B cell (primary cell): ENCODE data around the gene CAV1. TPM values are rescaled to one million over a fixed set of nuclear protein-coding genes. Genes with fewer than 3 reads are reported as not detected.

Experiments used
- ATAC-seq: fragments of 200-7000 bp; cut with Tn5 transposase; one replicate; pipeline ENCODE4 v1.10.0; 2021; ENCODE audit warnings: low read depth, mild to moderate bottlenecking, moderate number of reproducible peaks, moderate library complexity
- CTCF ChIA-PET: fragments of 350-600 bp; sonication (Branson Sonifier 250); formaldehyde crosslinking; loops from one replicate; lab custom pipeline; 2021; ENCODE audit warnings: antibody characterized with exemption, inconsistent platforms; lab: Charles Lee
- POLR2A ChIA-PET: fragments of 350-600 bp; sonication (Branson Sonifier 250); formaldehyde crosslinking; loops from one replicate; lab custom pipeline; 2021; ENCODE audit warnings: antibody characterized with exemption; lab: Charles Lee
- DNase-seq: peaks from one replicate; pipeline ENCODE4 v3.0.0; 2013
- H2AFZ ChIP-seq: 2 replicates; pipeline ENCODE4 v1.6.1; 2012; ENCODE audit warnings: mild to moderate bottlenecking, low read depth, low read length; ENCODE audit not compliant: insufficient read depth, poor library complexity, severe bottlenecking
- H3K27ac ChIP-seq, 2 donors: 1 replicate in 1 of 2; 2 replicates in 1 of 2; pipeline ENCODE4 v1.5.1; 2012 to 2013; ENCODE audit warnings: low read length in 2 of 2, mild to moderate bottlenecking in 2 of 2, moderate library complexity in 1 of 2
- H3K27me3 ChIP-seq, 4 experiments: fragments of 200-600 bp in 1 of 4; sonication (generic) in 1 of 4; replicated peaks in 1 of 4; 1 replicate in 2 of 4; 2 replicates in 2 of 4; pipeline versions ENCODE4 v1.6.1 to v1.7.0; 2013 to 2016; ENCODE audit warnings: low read length in 3 of 4, mild to moderate bottlenecking in 2 of 4, mixed read lengths in 1 of 4, moderate library complexity in 1 of 4; ENCODE audit not compliant: insufficient read depth in 4 of 4, control insufficient read depth in 3 of 4; ENCODE audit errors: control extremely low read depth in 1 of 4
- H3K36me3 ChIP-seq, 2 experiments: replicated peaks in 1 of 2; 1 replicate in 1 of 2; 2 replicates in 1 of 2; pipeline versions ENCODE4 v1.6.1 to v1.7.1; 2013; ENCODE audit warnings: low read length in 1 of 2; ENCODE audit not compliant: insufficient read depth in 2 of 2, control insufficient read depth in 1 of 2; ENCODE audit errors: control extremely low read depth in 1 of 2, extremely low read depth in 1 of 2
- H3K4me1 ChIP-seq, 2 donors: fragments of 200-600 bp in 1 of 2; sonication (generic) in 1 of 2; 1 replicate in 1 of 2; 2 replicates in 1 of 2; pipeline versions ENCODE4 v1.5.1 to v1.6.1; 2013 to 2017; ENCODE audit warnings: low read length in 2 of 2; ENCODE audit not compliant: control insufficient read depth in 2 of 2, insufficient read depth in 2 of 2
- H3K4me2 ChIP-seq: replicated peaks from 2 replicates; pipeline ENCODE3; 2012; ENCODE audit warnings: mild to moderate bottlenecking, low read depth, low read length; ENCODE audit not compliant: poor library complexity, severe bottlenecking
- H3K4me3 ChIP-seq, 5 experiments: fragments of 200-600 bp in 1 of 5; sonication (generic) in 1 of 5; 1 replicate in 3 of 5; 2 replicates in 2 of 5; pipeline versions ENCODE4 v1.5.1 to v1.7.0; 2011 to 2016; ENCODE audit warnings: low read length in 4 of 5, mild to moderate bottlenecking in 4 of 5, low read depth in 2 of 5, control low read depth in 1 of 5, moderate library complexity in 1 of 5; ENCODE audit not compliant: insufficient read depth in 1 of 5; ENCODE audit errors: control extremely low read depth in 1 of 5, extremely low read depth in 1 of 5
- H3K79me2 ChIP-seq: fragments of 200-600 bp; sonication (generic); one replicate; pipeline ENCODE4 v1.6.0; 2016; ENCODE audit warnings: low read length; ENCODE audit not compliant: control insufficient read depth, insufficient read depth
- H3K9ac ChIP-seq: fragments of 200-600 bp; sonication (generic); 2 replicates; pipeline ENCODE4 v1.6.1; 2017; ENCODE audit warnings: mild to moderate bottlenecking, low read length, moderate library complexity
- H3K9me3 ChIP-seq, 3 donors: one replicate each; pipeline versions ENCODE4 v1.6.1 to v1.7.1; 2013; ENCODE audit warnings: low read length in 2 of 3; ENCODE audit not compliant: control insufficient read depth in 2 of 3, insufficient read depth in 1 of 3; ENCODE audit errors: control extremely low read depth in 1 of 3
- H4K20me1 ChIP-seq: 2 replicates; pipeline ENCODE4 v1.6.0; 2012; ENCODE audit warnings: mild to moderate bottlenecking, low read length; ENCODE audit not compliant: insufficient read depth, control insufficient read depth, poor library complexity, severe bottlenecking
- H3K27ac Mint-ChIP-seq: one replicate; pipeline ENCODE4 v1.8.0; 2021; ENCODE audit warnings: mixed read lengths
- H3K27me3 Mint-ChIP-seq: one replicate; pipeline ENCODE4 v1.8.0; 2021; ENCODE audit warnings: mixed read lengths
- H3K4me1 Mint-ChIP-seq: one replicate; pipeline ENCODE4 v1.8.0; 2021; ENCODE audit warnings: mixed read lengths
- H3K4me3 Mint-ChIP-seq: one replicate; pipeline ENCODE4 v1.8.0; 2021; ENCODE audit warnings: mixed read lengths
- H3K9me3 Mint-ChIP-seq: one replicate; pipeline ENCODE4 v1.8.0; 2022; ENCODE audit warnings: mixed read lengths; ENCODE audit not compliant: insufficient read depth
- CTCF ChIP-seq: fragments of 200-600 bp; IDR thresholded peaks from one replicate; pipeline ENCODE4 v1.8.0; 2022; ENCODE audit warnings: antibody characterized with exemption, mild to moderate bottlenecking
- EZH2 ChIP-seq: IDR thresholded peaks from 2 replicates; pipeline ENCODE4 v1.6.1; 2012; ENCODE audit warnings: borderline replicate concordance, low read depth, mild to moderate bottlenecking, moderate library complexity, low read length; ENCODE audit not compliant: insufficient read depth, poor library complexity, severe bottlenecking
- WGBS: methylation state at CpG from one replicate; pipeline ENCODE4 v1.1.5; 2013; ENCODE audit warnings: missing lambda C conversion rate; ENCODE audit not compliant: insufficient coverage; 5-methylcytosine and 5-hydroxymethylcytosine counted together
- intact Hi-C: fragments of 100-400 bp; cut with micrococcal nuclease; formaldehyde crosslinking; loops from one replicate; pipeline ENCODE4 v1.10.0; 2022
- polyA plus RNA-seq: library from polyadenylated mRNA; depleted of rRNA; stranded (reverse); fragments of >200 nt; gene quantifications from 2 replicates; pipeline ENCODE4 v1.2.3, GENCODE V29; 2012
- total RNA-seq, 2 donors: library from RNA; stranded (reverse); fragments of 120-200 nt in 1 of 2; gene quantifications; 1 replicate in 1 of 2; 2 replicates in 1 of 2; pipeline versions ENCODE4 v1.2.3 to v1.2.4, GENCODE V29; 2013 to 2022

The CAV1 gene
- total and polyA plus RNA-seq, 2 donors (not counting 1 experiment from before 2014, with no cell fraction given) = 0.95 to 1.9 TPM

- ATAC-seq (no peak), DNase-seq (no peak)
- POLR2A ChIA-PET = no interaction called here
- Histone ChIP-seq H3K4me1 (no peaks in the 10 kb centered on the region), H3K27ac (no peak overlapping the region), H2AFZ (no peak overlapping the region), H3K79me2 (no peaks in the 10 kb centered on the region), H3K9ac (no peak overlapping the region), H4K20me1 (no peaks in the 10 kb centered on the region), H3K4me2 (no peak overlapping the region), H3K36me3 (no peaks in the 10 kb centered on the region), H3K9me3 (peaks cover 0 to 3% (median 0%) of the 10 kb centered on the region in 3 donors), H3K27me3 (peaks cover 0 to 3% (median 0%) of the 10 kb centered on the region in 4 experiments), H3K4me3 (no peak overlapping the region)
- CTCF ChIA-PET = interaction anchor here (2.1 kb wide), 1 partner anchor 9 kb away, joined by 10 read pairs; no protein-coding TSS in a partner anchor
- Mint-ChIP-seq H3K9me3 (peaks cover 2% of the 10 kb centered on the region), H3K27ac (no peak overlapping the region), H3K4me1 (no peaks in the 10 kb centered on the region), H3K4me3 (no peak overlapping the region), H3K27me3 (peaks cover 17% of the 10 kb centered on the region)
- intact Hi-C loops = no loop called here
- WGBS = 100% methylated on average over 2 of the region's 2 CpGs
- TF ChIP-seq EZH2 (no peak), CTCF (no peak)
These were observed 10.0 kb downstream of the CAV1 start for GRCh38 chr7:116534790-116535189.

GRCh38 chr7:116535416-116535815, 10.6 kb downstream of the CAV1 start:
- H3K4me1 ChIP-seq = no peaks in the 10 kb centered on the region
- ATAC-seq = no peak
- H3K4me3 ChIP-seq = no peak overlapping the region
- Mint-ChIP-seq H3K27ac (no peak overlapping the region), H3K9me3 (peaks cover 2% of the 10 kb centered on the region), H3K4me3 (no peak overlapping the region), H3K27me3 (peaks cover 17% of the 10 kb centered on the region), H3K4me1 (no peaks in the 10 kb centered on the region)
- peaks cover 0 to 3% (median 0%) of the 10 kb centered on the region in 4 experiments for H3K27me3 ChIP-seq
- H2AFZ ChIP-seq = no peak overlapping the region
- H3K36me3 ChIP-seq = no peaks in the 10 kb centered on the region
- intact Hi-C loops = no loop called here
- H3K4me2 ChIP-seq = no peak overlapping the region
- ChIA-PET POLR2A (no interaction called here), CTCF (interaction anchor here (1.0 to 2.1 kb wide), 2 partner anchors 9 to 12 kb away, joined by 3 to 10 read pairs; no protein-coding TSS in a partner anchor)
- H3K27ac ChIP-seq = no peak overlapping the region
- no peaks in the 10 kb centered on the region for H3K79me2 ChIP-seq
- TF ChIP-seq CTCF (no peak), EZH2 (no peak)
- peaks cover 0 to 3% (median 0%) of the 10 kb centered on the region in 3 donors for H3K9me3 ChIP-seq
- WGBS = 80% methylated on average over 1 of the region's 1 CpG
- no peaks in the 10 kb centered on the region for H4K20me1 ChIP-seq
- DNase-seq = no peak
- H3K9ac ChIP-seq = no peak overlapping the region
